NCI-H526 treated with DMSO at 0.1 percent for 48 hours (cell line): Measurements from ENCODE around the gene CEBPG.

Experiments used
- DNase-seq: peaks from one replicate; lab custom pipeline; 2025; lab: John Stamatoyannopoulos, UW

Gene CEBPG

DNA sequence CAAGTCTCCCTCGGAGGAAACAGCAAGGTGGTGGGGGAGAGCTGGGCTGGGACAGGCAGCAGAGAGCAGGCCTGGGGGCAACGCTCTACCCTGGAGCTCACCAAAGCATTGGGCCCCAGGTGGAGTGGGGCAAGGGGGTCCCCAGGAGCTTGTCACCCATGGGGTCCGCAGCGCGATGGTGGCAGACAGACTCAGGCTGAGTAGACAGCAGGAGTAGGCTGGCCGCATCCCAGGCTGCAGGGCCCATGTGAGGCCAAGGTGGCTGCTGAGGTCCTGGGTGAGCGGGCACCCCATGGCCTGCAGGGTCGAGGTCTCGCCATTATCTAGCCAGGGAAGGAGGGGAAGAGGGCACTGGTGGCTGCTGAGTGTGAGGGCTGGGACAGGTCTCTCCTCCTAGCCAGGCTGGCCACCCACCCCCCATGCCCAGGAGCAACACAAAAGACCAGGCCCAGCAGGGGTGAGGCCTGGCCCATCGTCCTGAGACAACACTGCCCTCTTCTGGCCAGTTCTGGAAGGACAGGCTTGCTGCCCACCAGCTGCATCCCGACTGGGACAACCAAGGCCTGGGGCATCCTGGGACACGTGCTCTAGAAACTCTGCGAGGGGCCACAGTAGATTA, 33.1 kb downstream of the CEBPG start:
- DNase-seq: peak; percentile 31

DNA sequence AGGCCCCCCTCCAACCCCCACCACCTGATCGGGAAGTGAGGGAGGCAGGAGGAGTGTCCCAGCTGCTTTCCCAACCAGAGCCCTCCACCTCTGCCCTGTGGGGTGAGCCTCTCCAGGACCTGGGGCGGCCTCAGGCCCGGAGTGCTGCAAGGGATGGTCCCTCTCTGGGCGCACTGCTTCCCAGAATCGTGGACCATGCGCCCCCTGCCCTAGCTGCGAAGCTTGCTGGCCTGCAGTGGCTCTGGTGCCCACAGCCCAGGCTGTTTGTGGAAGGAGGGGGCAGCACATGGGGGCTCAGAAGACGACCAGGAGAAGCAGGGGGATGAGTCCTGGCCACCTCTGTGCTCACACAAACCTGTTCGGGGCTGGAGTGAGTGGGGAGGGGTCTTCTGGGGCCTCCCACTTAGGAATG, 33.6 kb downstream of the CEBPG start:
- DNase-seq: no peak

DNA sequence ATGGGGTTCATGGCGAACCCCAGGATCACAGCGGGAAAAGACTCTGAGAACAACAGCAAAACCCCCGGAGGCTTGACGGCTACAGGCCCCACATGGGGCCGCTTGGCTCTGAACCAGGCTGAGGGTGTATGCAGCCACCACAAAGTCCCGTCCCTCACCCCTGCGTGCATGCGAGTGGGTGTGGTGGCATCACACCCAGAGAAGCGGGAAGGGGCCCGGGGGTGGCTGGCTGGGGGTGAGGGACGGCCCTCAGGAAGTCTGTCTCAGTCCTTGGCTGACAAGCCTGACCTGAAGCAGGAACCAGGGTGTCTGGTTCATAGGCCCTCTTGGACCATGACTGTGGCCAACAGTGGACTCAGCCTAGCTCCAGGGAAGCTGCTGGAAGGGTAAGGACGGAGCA, 34.2 kb downstream of the CEBPG start:
- no peak for DNase-seq

DNA sequence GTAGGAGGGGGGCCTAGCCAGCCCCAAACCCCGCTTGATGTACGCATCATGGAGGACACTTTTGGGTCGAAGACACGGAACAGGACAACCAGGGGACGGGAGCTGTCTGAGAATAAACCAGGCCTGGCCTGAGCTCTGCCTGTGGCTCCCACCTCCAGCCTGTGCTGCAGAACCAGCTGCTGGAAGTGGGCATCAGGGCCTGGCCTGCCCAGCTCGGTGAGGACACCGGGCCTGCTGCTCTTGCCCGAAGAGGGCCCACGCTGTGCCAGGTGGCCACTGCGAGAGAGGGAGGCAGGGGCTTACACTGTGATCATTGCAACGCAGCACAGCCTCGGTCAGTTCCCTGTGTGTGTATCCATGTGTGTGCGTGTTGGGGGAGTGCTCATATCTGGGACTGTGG, 34.6 kb downstream of the CEBPG start:
- no peak for DNase-seq

DNA sequence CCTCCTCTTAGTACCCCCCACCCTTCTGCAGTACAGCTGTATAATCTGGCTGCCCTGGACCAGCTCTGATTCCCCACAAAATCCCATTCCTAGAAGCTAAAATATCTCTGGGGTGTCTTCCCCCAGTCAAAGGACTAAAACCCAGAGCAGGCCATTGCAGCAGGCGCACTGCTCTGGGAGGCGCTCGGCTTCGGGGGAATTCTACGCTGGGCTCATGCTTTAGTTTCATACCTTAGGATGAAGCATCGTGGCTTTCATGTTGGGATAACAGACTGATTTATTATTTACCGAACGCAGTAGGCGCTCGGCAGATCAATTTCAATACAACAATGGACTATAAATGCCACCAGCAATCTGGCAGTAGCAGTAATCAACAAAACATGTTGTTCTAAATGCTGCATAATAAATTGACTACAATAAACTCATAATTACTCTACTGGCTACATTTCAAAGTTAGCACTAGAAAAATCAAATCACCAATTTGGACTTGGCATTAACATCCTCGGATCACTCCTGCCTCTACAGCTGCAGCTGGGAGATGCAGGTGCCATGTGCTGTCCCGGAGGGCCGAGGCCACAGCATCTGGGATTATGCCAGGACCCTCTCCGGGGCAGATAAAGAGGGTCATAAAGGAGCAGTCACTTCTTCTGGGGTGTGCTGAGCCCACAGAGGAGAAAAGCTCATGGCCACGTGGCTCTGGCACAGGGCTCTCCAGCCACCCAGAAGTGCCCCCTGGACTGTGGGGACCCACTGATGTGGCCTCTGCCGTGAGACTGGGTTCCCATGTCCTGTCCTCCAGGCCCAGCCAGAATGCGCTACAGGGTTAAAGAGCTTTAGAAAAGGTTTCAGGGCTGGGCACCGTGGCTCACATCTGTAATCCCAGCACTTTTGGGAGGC, 35.3 kb downstream of the CEBPG start:
- no peak for DNase-seq

DNA sequence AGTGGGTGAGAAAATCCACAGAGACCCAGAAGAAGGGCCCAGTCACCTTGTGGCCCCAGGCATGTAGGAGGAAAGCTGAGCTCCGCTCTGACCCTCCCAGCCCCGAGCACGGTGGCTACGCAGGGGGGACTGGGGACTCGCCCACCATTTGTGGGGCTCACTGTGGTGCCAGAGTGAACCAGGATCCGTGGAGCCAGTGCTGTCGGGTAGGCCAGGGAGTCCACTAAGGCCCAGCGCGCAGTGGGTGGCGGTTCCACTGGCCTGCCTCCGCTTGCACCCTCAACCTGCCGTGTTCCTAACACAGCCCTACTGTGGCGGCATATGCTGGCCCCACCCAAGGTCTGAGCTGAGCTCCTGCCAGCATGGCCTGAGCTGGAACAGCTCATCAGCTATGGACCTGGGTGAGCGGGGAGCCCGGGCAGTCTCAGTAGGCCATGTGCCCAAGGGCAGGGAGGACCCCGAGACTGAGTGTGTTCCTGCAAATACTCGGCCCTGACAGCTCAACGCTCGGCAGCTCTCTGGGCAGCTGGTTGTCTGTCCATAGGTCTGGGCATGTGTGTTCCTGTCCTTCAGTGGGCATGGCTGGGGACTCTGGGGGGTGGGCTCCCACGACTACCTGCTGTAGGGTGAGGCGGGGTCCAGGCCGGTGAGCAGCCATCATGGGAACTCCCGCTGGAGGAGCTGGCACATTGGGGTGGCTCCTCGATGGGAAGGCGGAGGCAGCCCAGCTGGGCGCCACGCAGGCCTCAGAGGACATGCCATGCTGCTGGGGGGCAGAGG, 36.6 kb downstream of the CEBPG start:
- DNase-seq: no peak

DNA sequence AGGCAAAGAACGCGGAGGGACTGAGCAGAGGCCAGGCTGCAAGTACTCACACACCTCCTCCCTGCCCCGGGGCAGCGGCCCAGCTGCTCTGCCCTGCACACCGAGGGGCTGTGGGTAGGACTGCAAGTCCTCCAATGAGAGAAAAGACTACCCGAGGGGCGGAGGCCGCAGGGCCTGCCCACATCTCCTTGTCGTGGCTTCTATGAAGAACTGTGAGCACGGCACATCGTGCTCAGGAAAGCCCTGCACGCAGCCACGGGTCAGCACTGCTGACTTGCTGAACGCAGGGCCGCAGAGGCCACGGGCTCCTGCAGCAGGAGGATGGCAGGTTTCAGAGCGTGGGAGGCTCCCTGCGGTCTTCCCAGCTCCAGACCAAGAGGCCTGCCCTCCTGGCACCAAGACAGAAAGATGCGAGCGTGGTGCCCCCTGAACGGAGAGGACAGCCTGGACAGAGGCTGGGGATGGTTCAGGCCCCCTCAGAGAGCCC, 37.4 kb downstream of the CEBPG start:
- no peak for DNase-seq

DNA sequence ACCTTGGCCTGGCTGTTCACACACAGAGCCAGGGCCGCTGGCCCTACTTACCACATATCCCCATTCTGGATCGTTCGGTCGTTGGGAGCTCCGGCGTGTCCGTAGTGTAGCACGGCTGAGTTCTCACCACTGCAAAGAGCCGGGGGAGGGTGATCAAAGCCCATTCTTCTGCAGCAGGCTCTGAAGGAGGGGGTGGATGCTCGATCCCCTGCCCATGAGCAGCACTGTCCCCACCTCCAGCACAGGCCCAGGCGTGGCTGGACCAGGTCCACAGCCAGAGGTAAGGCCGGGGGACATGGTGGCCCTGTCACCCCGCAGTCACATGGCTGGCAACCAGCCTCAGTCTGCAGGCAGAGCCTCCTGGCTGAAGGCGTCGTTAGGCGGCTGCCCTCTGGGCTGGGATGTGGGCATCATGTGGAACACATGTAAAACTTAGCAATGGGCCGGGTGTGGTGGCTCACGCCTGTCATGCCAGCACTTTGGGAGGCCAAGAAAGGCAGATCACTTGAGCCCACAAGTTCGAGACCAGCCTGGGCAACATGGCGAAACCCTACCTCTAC, 38.2 kb downstream of the CEBPG start:
- no peak for DNase-seq

DNA sequence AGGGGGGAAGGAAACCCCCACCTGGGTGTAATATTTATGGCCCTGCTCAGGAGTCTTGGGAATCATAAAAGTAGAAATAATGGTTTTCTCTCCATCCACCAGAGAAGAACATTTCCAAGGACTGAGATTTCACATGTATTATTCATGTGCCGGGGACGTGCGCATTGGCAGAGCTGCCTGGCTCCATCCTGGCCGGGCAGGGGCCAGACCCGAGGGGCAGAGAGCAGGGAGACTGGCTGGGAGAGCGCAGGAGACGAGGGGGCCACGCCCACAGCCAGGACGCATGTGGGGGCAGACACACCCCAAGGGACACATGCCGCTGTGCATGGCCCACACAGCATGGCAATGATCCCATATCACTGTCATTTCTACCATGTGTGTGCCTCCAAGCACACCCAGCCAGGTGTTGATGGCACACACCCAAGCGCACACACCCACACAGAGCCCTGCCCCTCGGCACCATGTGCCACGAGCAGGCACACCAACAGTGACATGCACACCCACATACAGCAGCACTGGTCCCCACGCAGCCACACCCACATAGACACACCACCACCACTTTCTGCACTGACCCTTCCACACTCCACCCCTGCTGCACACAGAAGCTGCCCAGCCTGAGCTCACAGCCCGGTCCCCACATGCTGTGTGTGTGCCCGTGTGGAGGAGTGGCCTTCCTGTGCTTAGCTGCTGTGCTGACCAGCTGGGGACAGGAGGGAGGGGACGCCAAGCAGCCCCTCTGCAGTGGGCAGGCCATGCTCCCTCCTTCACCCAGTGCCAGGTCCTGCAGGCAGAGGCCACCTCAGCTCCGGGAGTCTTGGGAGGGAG, 39.3 kb downstream of the CEBPG start:
- no peak for DNase-seq

DNA sequence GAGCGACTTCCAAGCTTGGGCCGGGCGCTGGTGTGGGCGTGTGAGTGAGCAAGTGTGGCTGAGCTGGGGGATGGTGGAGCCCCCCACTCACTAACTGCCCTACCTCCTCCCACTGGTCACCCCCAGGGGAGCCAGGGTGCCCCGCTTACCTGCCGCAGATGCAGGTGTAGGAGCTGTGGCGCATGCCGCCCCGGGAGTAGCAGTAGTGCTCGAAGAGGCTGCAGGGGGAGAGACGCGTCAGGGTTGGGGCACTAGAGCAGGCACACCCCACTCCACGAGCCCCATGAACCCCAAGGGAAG, 39.9 kb downstream of the CEBPG start:
- no peak for DNase-seq

DNA sequence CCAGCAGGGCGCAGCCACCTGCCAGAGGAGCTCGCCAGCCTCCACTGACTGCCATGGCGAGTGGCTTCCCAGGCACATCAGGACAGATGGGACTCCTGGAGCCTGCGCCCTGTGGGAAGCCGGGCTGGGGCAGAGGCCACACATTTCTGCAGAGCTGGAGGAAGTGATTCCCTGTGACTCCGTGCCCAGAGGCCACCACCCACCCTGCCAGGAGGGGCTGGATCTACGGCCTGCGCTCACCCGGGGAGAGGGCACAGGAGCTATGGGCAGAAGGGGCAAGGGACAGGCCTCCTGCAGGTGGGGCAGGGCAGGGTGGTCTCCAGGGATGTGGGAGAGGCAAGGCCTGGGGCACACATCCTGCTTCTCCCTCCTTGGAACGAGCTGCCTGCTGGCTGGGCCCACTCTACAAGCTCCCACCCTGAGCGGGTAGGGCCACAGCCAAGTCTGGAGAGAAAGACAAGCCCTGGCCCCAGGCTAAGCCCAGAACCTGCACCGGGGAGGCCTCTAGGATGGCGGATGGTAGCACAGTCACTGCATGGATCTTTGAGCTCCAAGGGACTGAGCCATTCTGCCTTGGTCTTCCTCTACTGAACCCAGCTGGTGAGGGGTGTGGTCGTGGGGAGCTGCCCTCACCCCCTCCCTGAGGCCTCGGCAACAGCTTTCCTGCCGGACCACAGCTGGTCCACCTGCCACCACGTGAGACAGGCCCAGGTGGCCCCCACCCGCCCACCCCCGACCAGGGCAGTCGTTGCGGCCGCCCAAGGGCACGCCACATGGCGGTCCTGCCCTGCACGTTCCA, 40.6 kb downstream of the CEBPG start:
- DNase-seq: no peak

DNA sequence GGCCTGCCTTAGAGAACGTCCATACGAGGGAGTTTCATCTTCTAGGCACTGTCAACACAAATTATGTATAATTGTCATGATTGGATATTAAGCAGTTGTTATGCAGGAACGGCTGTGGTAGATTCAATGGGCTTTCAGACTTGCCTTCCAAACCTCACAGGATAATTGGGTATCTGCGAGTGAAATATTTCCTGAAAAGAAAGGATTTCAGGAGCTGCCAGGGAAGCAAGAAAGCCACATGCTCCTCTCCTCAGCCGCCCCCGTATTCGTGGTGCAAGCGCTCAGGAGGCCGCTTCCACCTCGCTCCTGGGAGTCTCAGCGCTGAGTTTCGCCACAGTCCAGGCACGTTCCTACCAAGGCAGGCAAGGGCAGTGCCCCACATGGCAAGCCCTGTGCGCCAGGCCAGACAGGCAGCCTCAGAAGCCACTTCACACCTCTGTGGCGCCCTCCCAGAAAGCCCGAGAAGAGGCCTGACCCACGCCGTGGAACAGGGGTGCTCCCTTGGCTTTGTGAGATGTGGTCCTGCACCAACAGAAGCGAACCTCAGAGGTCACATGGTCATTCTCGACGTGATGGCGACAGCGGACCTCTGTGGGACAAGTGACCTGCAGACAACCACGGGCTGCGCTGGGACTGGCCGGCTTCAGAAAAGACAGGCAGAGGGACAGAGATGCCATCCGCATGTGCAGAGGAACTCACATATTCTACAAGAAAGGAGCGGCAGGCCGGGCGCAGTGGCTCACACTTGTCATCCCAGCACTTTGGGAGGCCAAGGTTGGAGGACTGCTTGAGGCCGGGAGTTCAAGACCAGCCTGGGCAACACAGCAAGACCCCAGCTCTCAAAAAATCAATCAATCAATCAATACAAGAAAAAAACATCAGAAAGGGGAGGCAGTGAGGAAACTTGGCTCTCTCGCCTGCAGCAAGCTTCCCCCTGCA, 41.4 kb downstream of the CEBPG start:
- no peak for DNase-seq

DNA sequence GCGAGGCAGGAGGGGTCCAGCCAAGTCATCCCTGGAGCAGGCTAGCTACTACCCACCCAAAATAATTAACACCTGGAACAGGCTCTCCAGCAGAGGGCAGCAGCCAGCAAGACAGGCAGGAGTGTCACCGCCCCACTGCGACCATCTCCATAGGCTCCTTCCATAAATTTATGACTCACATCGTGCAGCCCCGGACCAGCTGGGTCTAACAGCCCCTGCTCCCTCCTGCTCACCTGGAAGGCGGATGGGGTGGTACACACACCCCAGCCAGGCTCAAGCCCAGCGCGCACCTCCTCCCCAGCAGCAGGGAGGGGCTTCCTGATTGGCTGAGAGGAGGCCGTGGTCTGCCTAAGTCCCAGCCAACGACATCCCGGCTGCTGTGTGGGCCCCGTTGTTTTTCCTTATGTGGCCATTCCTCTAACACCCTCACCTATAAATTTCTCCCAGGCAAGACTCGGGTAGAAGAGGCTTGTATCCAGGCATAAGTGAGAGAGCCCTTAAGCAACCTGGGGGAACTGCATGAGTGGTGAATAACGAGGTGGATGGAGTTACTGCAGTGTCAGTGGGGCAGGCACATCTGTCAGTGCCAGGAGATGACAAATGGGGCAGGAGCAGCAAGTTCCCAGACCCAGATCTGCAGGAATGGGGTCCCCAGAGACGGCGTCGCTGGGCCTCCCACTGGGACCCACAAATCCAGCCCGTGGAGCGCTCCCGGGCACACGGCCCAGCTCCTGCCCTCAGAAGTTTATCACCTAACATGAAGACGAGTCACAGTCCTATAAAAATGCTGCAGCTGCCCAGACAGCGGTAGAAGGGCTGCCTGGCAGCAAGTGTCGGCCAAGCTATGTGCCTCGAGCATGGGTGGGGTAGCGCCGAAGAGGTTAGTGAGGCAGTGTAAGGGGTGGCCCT, 43.1 kb downstream of the CEBPG start:
- peak; percentile 71 for DNase-seq

DNA sequence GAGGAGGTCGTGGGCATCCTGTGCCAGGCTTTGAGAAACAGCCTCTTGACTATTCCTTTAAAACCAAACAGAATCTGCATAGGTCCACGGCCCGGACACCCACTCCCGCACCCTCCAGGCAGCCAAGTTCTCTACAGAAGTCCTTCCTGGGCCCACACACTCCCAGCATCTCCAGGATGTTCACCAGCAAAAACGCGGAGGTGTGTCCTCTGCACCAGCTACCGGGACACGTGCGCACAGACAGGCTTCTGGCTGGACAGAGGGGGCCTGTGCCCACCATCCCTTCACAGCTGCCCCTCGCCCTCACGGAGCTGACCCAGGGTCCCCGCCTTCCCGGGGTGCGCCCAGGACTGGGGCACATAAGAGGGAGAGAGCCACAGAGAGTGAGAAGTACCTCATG, 44.2 kb downstream of the CEBPG start:
- DNase-seq: no peak

DNA sequence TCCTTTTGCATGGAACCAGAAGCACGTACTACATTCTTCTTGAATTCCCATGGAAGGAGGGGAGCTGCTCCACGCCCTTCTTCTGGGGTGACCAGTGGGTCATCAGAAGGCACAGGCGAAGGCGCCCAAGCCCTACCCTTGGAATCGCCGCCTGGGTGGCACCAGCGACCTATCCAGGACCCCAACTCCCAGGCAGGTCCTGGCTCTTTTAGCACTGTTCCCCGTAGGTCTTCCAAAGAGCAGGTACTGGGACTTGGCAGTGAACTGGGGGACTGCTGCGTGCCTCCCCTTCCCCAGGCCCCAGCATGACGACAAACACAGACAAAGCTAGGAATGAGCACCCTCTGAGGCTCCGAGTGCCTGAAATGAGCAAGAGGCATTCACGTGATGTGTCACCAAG, 45.0 kb downstream of the CEBPG start:
- DNase-seq: no peak

DNA sequence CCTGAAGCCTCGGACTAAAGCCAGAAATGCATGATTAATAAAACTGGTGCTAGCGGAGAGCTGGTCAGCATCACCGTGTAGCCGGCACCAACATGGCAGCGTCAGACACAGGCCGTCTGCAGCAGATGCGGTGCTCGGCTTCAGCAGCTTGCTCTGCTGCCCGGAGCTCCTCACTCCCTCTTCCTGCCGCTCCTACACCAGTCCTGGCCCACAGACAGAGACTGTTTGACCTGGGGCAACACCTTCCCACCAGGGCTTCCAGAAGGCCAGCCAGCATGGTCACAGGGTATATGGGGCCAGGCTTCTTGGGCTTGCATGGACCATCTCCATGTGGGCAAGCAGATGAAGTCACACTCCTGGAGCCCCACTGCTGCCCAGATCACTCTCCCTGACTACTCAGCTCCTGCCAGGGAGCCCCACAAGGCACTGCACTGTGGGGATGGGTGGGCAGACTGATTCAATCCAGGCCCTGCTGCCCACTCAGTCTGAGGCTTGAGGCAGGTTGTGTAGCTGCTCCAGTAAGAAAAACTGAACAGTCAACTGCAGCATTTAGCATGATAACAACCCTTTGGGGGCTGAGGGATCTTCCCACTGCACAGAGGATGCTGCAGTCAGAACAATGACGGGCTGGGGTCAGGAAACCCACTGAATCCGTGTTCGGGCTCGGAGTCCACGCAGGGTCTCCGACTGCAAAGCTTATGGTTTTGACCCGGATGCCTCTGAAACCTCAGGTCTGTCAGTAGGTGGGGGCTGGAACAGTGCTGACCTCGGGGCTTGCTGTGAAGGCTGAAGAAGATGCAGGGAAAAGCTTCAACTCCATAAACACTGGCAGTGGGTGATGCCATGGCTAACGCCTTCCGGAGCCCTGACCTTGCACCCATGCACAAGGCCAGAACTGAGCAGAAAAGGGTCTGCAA, 45.6 kb downstream of the CEBPG start:
- no peak for DNase-seq

DNA sequence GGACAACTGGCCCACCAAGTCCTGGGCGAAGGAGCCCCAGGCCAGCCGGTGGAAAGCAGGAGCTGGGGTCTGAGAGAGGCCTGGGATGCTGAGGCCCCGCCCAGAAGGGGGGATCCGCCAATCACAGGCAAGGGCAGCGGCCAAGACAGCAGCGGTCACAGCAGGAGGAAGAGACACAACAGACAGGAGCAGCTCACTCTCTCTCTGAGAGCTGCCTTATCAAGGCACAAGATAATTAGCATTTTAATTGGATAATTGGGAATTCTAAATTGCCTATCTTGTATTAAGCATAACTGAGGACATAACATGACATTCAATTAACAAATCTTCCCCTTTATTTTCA, 46.2 kb downstream of the CEBPG start:
- DNase-seq: no peak

DNA sequence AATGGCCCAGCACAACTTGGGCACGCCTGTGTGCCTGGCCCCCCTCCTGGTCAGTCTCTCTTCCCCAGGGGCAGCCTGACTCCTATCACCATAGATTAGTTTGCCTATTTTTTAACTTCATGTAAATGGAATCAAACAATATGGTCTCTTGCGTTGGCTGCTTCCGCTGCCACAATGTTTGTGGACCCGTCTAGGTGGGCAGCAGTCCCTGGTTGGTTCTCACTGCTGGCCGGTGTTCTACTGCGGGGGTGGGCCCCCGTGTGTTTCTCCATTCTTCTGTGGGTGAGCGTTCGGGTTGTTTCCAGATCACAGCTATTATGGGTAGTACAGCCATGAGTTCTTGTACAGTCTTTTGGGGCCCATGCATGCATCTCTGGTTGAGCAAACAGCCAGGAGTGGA, 47.3 kb downstream of the CEBPG start:
- DNase-seq: no peak
